GM12878 (cell line): Measurements from ENCODE around the gene LRP10. TPM values are rescaled to one million over a fixed set of nuclear protein-coding genes. Genes with fewer than 3 reads are reported as not detected.

Experiments used
- ATAC-seq: fragments of 200-7000 bp; cut with Tn5 transposase; 3 replicates; pipeline ENCODE4 v1.9.1; 2020; ENCODE audit warnings: mild to moderate bottlenecking, moderate library complexity
- BruUV-seq: library from RNA; stranded (reverse); fragments of 400-500 nt; replicated peaks from 2 replicates; lab custom pipeline; 2021; lab: Mats Ljungman, UMichigan
- CTCF ChIA-PET: fragments of 300-600 bp; sonication (Branson Sonifier 250); formaldehyde crosslinking; extraction: SDS; loops from one replicate; lab custom pipeline; 2021; ENCODE audit warnings: inconsistent platforms; lab: Yijun Ruan, JAX
- POLR2A ChIA-PET: fragments of 350-600 bp; formaldehyde crosslinking; extraction: SDS; loops from one replicate; lab custom pipeline; 2021; ENCODE audit warnings: inconsistent platforms; lab: Charles Lee
- RAD21 ChIA-PET: fragments of 300-600 bp; sonication (Branson Sonifier 250); formaldehyde crosslinking; loops from one replicate; lab custom pipeline; 2023; ENCODE audit warnings: antibody characterized with exemption; ENCODE audit not compliant: unreplicated experiment; lab: Charles Lee
- SMC1A ChIA-PET: fragments of 300-600 bp; sonication (Branson Sonifier 250); formaldehyde crosslinking; loops from one replicate; lab custom pipeline; 2023; ENCODE audit not compliant: unreplicated experiment, uncharacterized antibody; lab: Charles Lee
- DNase-seq: peaks from one replicate; pipeline ENCODE4 v3.0.0-alpha.2; 2011; ENCODE audit warnings: low read depth, low spot score
- FAIRE-seq: peaks from 3 replicates; lab custom pipeline; 2011; peaks lifted over from hg19 to GRCh38; lab: Jason Lieb, UNC
- H2AFZ ChIP-seq: 2 replicates; pipeline ENCODE4 v1.6.0; 2011; ENCODE audit warnings: low read depth, low read length, control low read depth; ENCODE audit not compliant: control insufficient read depth
- H3K27ac ChIP-seq: 2 replicates; pipeline ENCODE4 v1.5.1; 2011; ENCODE audit warnings: control low read depth; ENCODE audit not compliant: control insufficient read depth, insufficient read depth
- H3K27me3 ChIP-seq, 2 experiments: replicated peaks in 1 of 2; 2 replicates each; pipeline versions ENCODE4 v1.6.0 to v1.6.1; 2011; ENCODE audit warnings: low read length in 1 of 2; ENCODE audit not compliant: control insufficient read depth in 2 of 2, insufficient read depth in 2 of 2
- H3K36me3 ChIP-seq, 2 experiments: 2 replicates each; pipeline ENCODE4 v1.5.1; 2011; ENCODE audit warnings: low read length in 1 of 2; ENCODE audit not compliant: control insufficient read depth in 2 of 2, insufficient read depth in 2 of 2
- H3K4me1 ChIP-seq: 2 replicates; pipeline ENCODE4 v1.6.1; 2011; ENCODE audit warnings: mild to moderate bottlenecking, low read length, moderate library complexity, mixed read lengths; ENCODE audit not compliant: control insufficient read depth, insufficient read depth
- H3K4me2 ChIP-seq: 2 replicates; pipeline ENCODE4 v1.6.0; 2011; ENCODE audit warnings: control low read depth; ENCODE audit not compliant: control insufficient read depth, insufficient read depth
- H3K4me3 ChIP-seq: fragments of 200-600 bp; sonication (generic); 2 replicates; pipeline ENCODE4 v1.5.1; 2016
- H3K79me2 ChIP-seq: 2 replicates; pipeline ENCODE4 v1.6.0; 2011; ENCODE audit warnings: low read length; ENCODE audit not compliant: control insufficient read depth, insufficient read depth
- H3K9ac ChIP-seq: 2 replicates; pipeline ENCODE4 v1.8.0; 2011; ENCODE audit warnings: low read length, control low read depth, mixed read lengths; ENCODE audit not compliant: control insufficient read depth, insufficient read depth
- H3K9me3 ChIP-seq: replicated peaks from 3 replicates; pipeline ENCODE4 v1.5.1; 2011; ENCODE audit warnings: mild to moderate bottlenecking, low read length; ENCODE audit not compliant: control insufficient read depth, insufficient read depth
- H4K20me1 ChIP-seq: 2 replicates; pipeline ENCODE4 v1.6.0; 2011; ENCODE audit not compliant: control insufficient read depth, insufficient read depth
- ATF7 ChIP-seq: fragments of 450-650 bp; IDR thresholded peaks from 2 replicates; pipeline ENCODE4 v1.6.1; 2016; ENCODE audit warnings: low read depth, mild to moderate bottlenecking
- BMI1 ChIP-seq: fragments of 450-650 bp; IDR thresholded peaks from 2 replicates; pipeline ENCODE4 v1.6.1; 2016; ENCODE audit warnings: mild to moderate bottlenecking, moderate library complexity, borderline replicate concordance
- CHD4 ChIP-seq: fragments of 200-600 bp; sonication (generic); IDR thresholded peaks from 2 replicates; pipeline ENCODE4 v1.6.1; 2016; ENCODE audit warnings: mild to moderate bottlenecking
- DPF2 ChIP-seq: fragments of 450-650 bp; IDR thresholded peaks from 2 replicates; pipeline ENCODE4 v1.6.1; 2017; ENCODE audit warnings: mild to moderate bottlenecking
- EZH2 ChIP-seq: IDR thresholded peaks from 2 replicates; pipeline ENCODE4 v1.6.1; 2012; ENCODE audit warnings: low read depth, mild to moderate bottlenecking, control low read depth, inconsistent platforms, low read length, borderline replicate concordance; ENCODE audit not compliant: control insufficient read depth
- MTA2 ChIP-seq: fragments of 450-650 bp; IDR thresholded peaks from 2 replicates; pipeline ENCODE4 v1.6.1; 2016; ENCODE audit warnings: low read depth, mild to moderate bottlenecking, moderate library complexity
- MYC ChIP-seq: IDR thresholded peaks from 2 replicates; pipeline ENCODE4 v1.6.1; 2011; ENCODE audit warnings: mild to moderate bottlenecking, low read length, moderate library complexity, inconsistent platforms; ENCODE audit not compliant: insufficient read depth, insufficient replicate concordance, insufficient read length, severe bottlenecking
- NKRF ChIP-seq: fragments of 450-650 bp; conservative IDR thresholded peaks from 2 replicates; pipeline ENCODE4 v1.6.1; 2017; ENCODE audit warnings: mild to moderate bottlenecking, moderate library complexity
- NR2F1 ChIP-seq: fragments of 450-650 bp; conservative IDR thresholded peaks from 2 replicates; pipeline ENCODE4 v1.6.1; 2017; ENCODE audit warnings: mild to moderate bottlenecking
- POLR2A ChIP-seq: IDR thresholded peaks from 2 replicates; pipeline ENCODE4 v1.6.1; 2011; ENCODE audit warnings: low read depth, mild to moderate bottlenecking, low read length
- RUNX3 ChIP-seq: IDR thresholded peaks from 2 replicates; pipeline ENCODE4 v1.6.1; 2012; ENCODE audit warnings: low read length, inconsistent platforms
- SMARCA5 ChIP-seq: fragments of 450-650 bp; IDR thresholded peaks from 2 replicates; pipeline ENCODE4 v1.6.1; 2017; ENCODE audit warnings: mild to moderate bottlenecking
- ZNF207 ChIP-seq: fragments of 450-650 bp; IDR thresholded peaks from 2 replicates; pipeline ENCODE4 v1.6.1; 2014; ENCODE audit warnings: antibody characterized with exemption, mild to moderate bottlenecking, borderline replicate concordance
- ZNF274 ChIP-seq: IDR thresholded peaks from one replicate; pipeline ENCODE4 v1.8.0; 2011; ENCODE audit not compliant: insufficient read length, insufficient read depth
- WGBS: methylation state at CpG from one replicate; pipeline ENCODE4 v1.1.6; 2016; ENCODE audit warnings: low lambda C conversion rate; ENCODE audit not compliant: insufficient replicate concordance, insufficient coverage; ENCODE audit errors: missing lambda C conversion rate; 5-methylcytosine and 5-hydroxymethylcytosine counted together
- in situ Hi-C: fragments of 300-500 bp; cut with MboI; formaldehyde crosslinking; loops from 9 replicates; pipeline ENCODE4 v1.14.3; 2018; ENCODE audit warnings: mixed read lengths
- intact Hi-C: fragments of 100-400 bp; cut with micrococcal nuclease; formaldehyde crosslinking; loops from one replicate; pipeline ENCODE4 v1.14.2; 2022; ENCODE audit not compliant: unreplicated experiment
- polyA plus RNA-seq, 11 experiments: library from polyadenylated mRNA; depleted of rRNA in 4 of 11; unstranded in 6 of 11; stranded (reverse) in 5 of 11; fragments of >200 nt; fragmentation: Nextera tagmentation in 4 of 11; fragmentation: Illumina TruSeq in 1 of 11; extraction: Ambion mirVana in 4 of 11; extraction: Trizol in 1 of 11; gene quantifications; 1 replicate in 1 of 11; 2 replicates in 10 of 11; pipeline versions ENCODE4 v1.2.1 to v1.2.3, GENCODE V29; 2011 to 2016; ENCODE audit warnings: inconsistent platforms in 2 of 11, missing spikeins in 2 of 11, low read depth in 1 of 11
- total RNA-seq, 4 experiments: library from RNA; depleted of rRNA in 3 of 4; stranded (reverse); fragments of >200 nt in 3 of 4; fragmentation: Illumina TruSeq in 1 of 4; extraction: Trizol in 1 of 4; gene quantifications; 2 replicates each; pipeline versions ENCODE4 v1.2.1 to v1.2.3, GENCODE V29; 2013 to 2021

Gene LRP10
- total and polyA plus RNA-seq, 10 of the 15 experiments (the other 5 are each of a cell fraction or from before 2014, with no cell fraction given), result 3.0 to 56.9 (median 20.9) TPM

- no peaks in the 10 kb centered on the region for H3K27me3 ChIP-seq
- TF ChIP-seq SMARCA5, result 0 out of 2 replicates have a peak, but pooled peaks have one; percentile 6
- TF ChIP-seq NR2F1, result 0 out of 2 replicates have a peak, but pooled peaks have one; percentile 34
- no peak for TF ChIP-seq MYC
- TF ChIP-seq DPF2, result 0 out of 2 replicates have a peak, but pooled peaks have one; percentile 9
- TF ChIP-seq ATF7, result no peak
- TF ChIP-seq MTA2, result no peak
- no peak for TF ChIP-seq ZNF274
- TF ChIP-seq EZH2, result no peak
- TF ChIP-seq CHD4, result no peak
- TF ChIP-seq NKRF, result no peak
- no peak for TF ChIP-seq POLR2A
- TF ChIP-seq RUNX3, result peak; percentile 4; the same call in 1 of the 2 replicates
- no peak for TF ChIP-seq ZNF207
- TF ChIP-seq BMI1, result no peak
- H3K9me3 ChIP-seq, result no peaks in the 10 kb centered on the region
- peaks cover 24% of the 10 kb centered on the region for H3K79me2 ChIP-seq
- ATAC-seq (no peak), DNase-seq (no peak), FAIRE-seq (no peak)
- ChIA-PET RAD21 (interaction anchor here (1.0 to 2.8 kb wide), 14 partner anchors 9 to 126 kb away, joined by 3 to 18 read pairs (median 9); partner anchors contain the start of genes AJUBA, HAUS4 and RBM23), POLR2A (interaction anchor here (0.5 to 4.6 kb wide), 13 partner anchors 11 to 338 kb away, joined by 3 to 73 read pairs (median 4); partner anchors contain the start of genes ABHD4, ACIN1, C14orf119 and HAUS4), SMC1A (interaction anchor here (0.6 to 3.1 kb wide), 15 partner anchors 9 to 167 kb away, joined by 3 to 24 read pairs (median 6); partner anchors contain the start of genes ACIN1, AJUBA, C14orf119 and HAUS4), CTCF (interaction anchor here (0.8 to 3.4 kb wide), 30 partner anchors 9 to 393 kb away, joined by 3 to 82 read pairs (median 8); partner anchors contain the start of genes AJUBA, CDH24, HAUS4 and LRP10)
- H3K36me3 ChIP-seq, result peaks cover 6 to 12% of the 10 kb centered on the region in 2 experiments; a peak in 3 of 4 replicates
- H2AFZ ChIP-seq, result peak overlapping the region; percentile 93
- WGBS, result 1% methylated on average over 12 of the region's 12 CpGs
- no peaks in the 10 kb centered on the region for H4K20me1 ChIP-seq
- peak overlapping the region; percentile 96 for H3K9ac ChIP-seq
- peak overlapping the region; percentile 91 for H3K4me3 ChIP-seq
- peaks cover 16% of the 10 kb centered on the region; the same call in 1 of the 2 replicates for H3K4me1 ChIP-seq
- peak overlapping the region; percentile 89 for H3K4me2 ChIP-seq
- in situ Hi-C loops, result no loop called here
- intact Hi-C loops, result loop anchor here (1.0 to 2.0 kb wide), 3 partner anchors 9 to 128 kb away; partner anchors contain the start of genes AJUBA, CDH24 and RBM23
- BruUV-seq, result TSS peak; percentile 77
- H3K27ac ChIP-seq, result peak overlapping the region; percentile 81
Observed at GRCh38 chr14:22928237-22929103, 56.9 kb downstream of the LRP10 start.
